GM12878 (cell line): ENCODE results near the gene KIAA1671. TPM values are rescaled to one million over a fixed set of nuclear protein-coding genes. Genes with fewer than 3 reads are reported as not detected.

ENCODE experiments used
- ATAC-seq: fragments of 200-7000 bp; cut with Tn5 transposase; 3 replicates; pipeline ENCODE4 v1.9.1; 2020; ENCODE audit warnings: mild to moderate bottlenecking, moderate library complexity
- BruUV-seq: library from RNA; stranded (reverse); fragments of 400-500 nt; replicated peaks from 2 replicates; lab custom pipeline; 2021; lab: Mats Ljungman, UMichigan
- CTCF ChIA-PET: fragments of 300-600 bp; sonication (Branson Sonifier 250); formaldehyde crosslinking; extraction: SDS; loops from one replicate; lab custom pipeline; 2021; ENCODE audit warnings: inconsistent platforms; lab: Yijun Ruan, JAX
- POLR2A ChIA-PET: fragments of 350-600 bp; formaldehyde crosslinking; extraction: SDS; loops from one replicate; lab custom pipeline; 2021; ENCODE audit warnings: inconsistent platforms; lab: Charles Lee
- RAD21 ChIA-PET: fragments of 300-600 bp; sonication (Branson Sonifier 250); formaldehyde crosslinking; loops from one replicate; lab custom pipeline; 2023; ENCODE audit warnings: antibody characterized with exemption; ENCODE audit not compliant: unreplicated experiment; lab: Charles Lee
- SMC1A ChIA-PET: fragments of 300-600 bp; sonication (Branson Sonifier 250); formaldehyde crosslinking; loops from one replicate; lab custom pipeline; 2023; ENCODE audit not compliant: unreplicated experiment, uncharacterized antibody; lab: Charles Lee
- DNase-seq: peaks from one replicate; pipeline ENCODE4 v3.0.0-alpha.2; 2011; ENCODE audit warnings: low read depth, low spot score
- FAIRE-seq: peaks from 3 replicates; lab custom pipeline; 2011; peaks lifted over from hg19 to GRCh38; lab: Jason Lieb, UNC
- H2AFZ ChIP-seq: 2 replicates; pipeline ENCODE4 v1.6.0; 2011; ENCODE audit warnings: low read depth, low read length, control low read depth; ENCODE audit not compliant: control insufficient read depth
- H3K27ac ChIP-seq: 2 replicates; pipeline ENCODE4 v1.5.1; 2011; ENCODE audit warnings: control low read depth; ENCODE audit not compliant: control insufficient read depth, insufficient read depth
- H3K27me3 ChIP-seq, 2 experiments: replicated peaks in 1 of 2; 2 replicates each; pipeline versions ENCODE4 v1.6.0 to v1.6.1; 2011; ENCODE audit warnings: low read length in 1 of 2; ENCODE audit not compliant: control insufficient read depth in 2 of 2, insufficient read depth in 2 of 2
- H3K36me3 ChIP-seq, 2 experiments: 2 replicates each; pipeline ENCODE4 v1.5.1; 2011; ENCODE audit warnings: low read length in 1 of 2; ENCODE audit not compliant: control insufficient read depth in 2 of 2, insufficient read depth in 2 of 2
- H3K4me1 ChIP-seq: 2 replicates; pipeline ENCODE4 v1.6.1; 2011; ENCODE audit warnings: mild to moderate bottlenecking, low read length, moderate library complexity, mixed read lengths; ENCODE audit not compliant: control insufficient read depth, insufficient read depth
- H3K4me2 ChIP-seq: 2 replicates; pipeline ENCODE4 v1.6.0; 2011; ENCODE audit warnings: control low read depth; ENCODE audit not compliant: control insufficient read depth, insufficient read depth
- H3K4me3 ChIP-seq: fragments of 200-600 bp; sonication (generic); 2 replicates; pipeline ENCODE4 v1.5.1; 2016
- H3K79me2 ChIP-seq: 2 replicates; pipeline ENCODE4 v1.6.0; 2011; ENCODE audit warnings: low read length; ENCODE audit not compliant: control insufficient read depth, insufficient read depth
- H3K9ac ChIP-seq: 2 replicates; pipeline ENCODE4 v1.8.0; 2011; ENCODE audit warnings: low read length, control low read depth, mixed read lengths; ENCODE audit not compliant: control insufficient read depth, insufficient read depth
- H3K9me3 ChIP-seq: replicated peaks from 3 replicates; pipeline ENCODE4 v1.5.1; 2011; ENCODE audit warnings: mild to moderate bottlenecking, low read length; ENCODE audit not compliant: control insufficient read depth, insufficient read depth
- H4K20me1 ChIP-seq: 2 replicates; pipeline ENCODE4 v1.6.0; 2011; ENCODE audit not compliant: control insufficient read depth, insufficient read depth
- BCL11A ChIP-seq: IDR thresholded peaks from 2 replicates; pipeline ENCODE4 v1.6.1; 2011; ENCODE audit warnings: low read depth, low read length
- CHD2 ChIP-seq: IDR thresholded peaks from 2 replicates; pipeline ENCODE4 v1.6.1; 2011; ENCODE audit warnings: low read depth, low read length, improper control_type of control experiment, borderline replicate concordance
- EGR1 ChIP-seq, 2 experiments: IDR thresholded peaks; 1 replicate in 1 of 2; 2 replicates in 1 of 2; pipeline ENCODE4 v1.6.1; 2011 to 2012; ENCODE audit warnings: low read depth in 2 of 2, low read length in 2 of 2, borderline replicate concordance in 1 of 2, mild to moderate bottlenecking in 1 of 2, moderate library complexity in 1 of 2
- ETV6 ChIP-seq, 2 experiments: fragments of 450-650 bp in 1 of 2; IDR thresholded peaks in 1 of 2; conservative IDR thresholded peaks in 1 of 2; 2 replicates each; pipeline ENCODE4 v1.6.1; 2014; ENCODE audit warnings: antibody characterized with exemption in 1 of 2, borderline replicate concordance in 1 of 2, low read depth in 1 of 2, mild to moderate bottlenecking in 1 of 2, moderate library complexity in 1 of 2
- HDGF ChIP-seq: fragments of 450-650 bp; IDR thresholded peaks from 2 replicates; pipeline ENCODE4 v1.6.1; 2016; ENCODE audit warnings: antibody characterized with exemption
- IKZF2 ChIP-seq, 2 experiments: fragments of 450-650 bp; IDR thresholded peaks; 2 replicates each; pipeline ENCODE4 v1.6.1; 2017; ENCODE audit warnings: mild to moderate bottlenecking in 2 of 2, moderate library complexity in 2 of 2
- IRF3 ChIP-seq: fragments of 450-650 bp; IDR thresholded peaks from 2 replicates; pipeline ENCODE4 v1.6.1; 2014; ENCODE audit warnings: mild to moderate bottlenecking
- NFXL1 ChIP-seq: fragments of 450-650 bp; IDR thresholded peaks from 2 replicates; pipeline ENCODE4 v1.6.1; 2017; ENCODE audit warnings: antibody characterized with exemption, mild to moderate bottlenecking, borderline replicate concordance
- PAX8 ChIP-seq: fragments of 450-650 bp; IDR thresholded peaks from 2 replicates; pipeline ENCODE4 v1.6.1; 2017; ENCODE audit warnings: mild to moderate bottlenecking, moderate library complexity
- RBBP5 ChIP-seq: fragments of 200-600 bp; sonication (generic); conservative IDR thresholded peaks from 2 replicates; pipeline ENCODE4 v1.6.1; 2016
- RUNX3 ChIP-seq: IDR thresholded peaks from 2 replicates; pipeline ENCODE4 v1.6.1; 2012; ENCODE audit warnings: low read length, inconsistent platforms
- WRNIP1 ChIP-seq: IDR thresholded peaks from 2 replicates; pipeline ENCODE4 v1.6.1; 2011; ENCODE audit warnings: low read depth, low read length, improper control_type of control experiment, borderline replicate concordance
- YY1 ChIP-seq: IDR thresholded peaks from 2 replicates; pipeline ENCODE4 v1.6.1; 2011; ENCODE audit warnings: low read depth, mild to moderate bottlenecking, low read length
- ZNF207 ChIP-seq: fragments of 450-650 bp; IDR thresholded peaks from 2 replicates; pipeline ENCODE4 v1.6.1; 2014; ENCODE audit warnings: antibody characterized with exemption, mild to moderate bottlenecking, borderline replicate concordance
- ZNF274 ChIP-seq: IDR thresholded peaks from one replicate; pipeline ENCODE4 v1.8.0; 2011; ENCODE audit not compliant: insufficient read length, insufficient read depth
- WGBS: methylation state at CpG from one replicate; pipeline ENCODE4 v1.1.6; 2016; ENCODE audit warnings: low lambda C conversion rate; ENCODE audit not compliant: insufficient replicate concordance, insufficient coverage; ENCODE audit errors: missing lambda C conversion rate; 5-methylcytosine and 5-hydroxymethylcytosine counted together
- in situ Hi-C: fragments of 300-500 bp; cut with MboI; formaldehyde crosslinking; loops from 9 replicates; pipeline ENCODE4 v1.14.3; 2018; ENCODE audit warnings: mixed read lengths
- intact Hi-C: fragments of 100-400 bp; cut with micrococcal nuclease; formaldehyde crosslinking; loops from one replicate; pipeline ENCODE4 v1.14.2; 2022; ENCODE audit not compliant: unreplicated experiment
- polyA plus RNA-seq, 11 experiments: library from polyadenylated mRNA; depleted of rRNA in 4 of 11; unstranded in 6 of 11; stranded (reverse) in 5 of 11; fragments of >200 nt; fragmentation: Nextera tagmentation in 4 of 11; fragmentation: Illumina TruSeq in 1 of 11; extraction: Ambion mirVana in 4 of 11; extraction: Trizol in 1 of 11; gene quantifications; 1 replicate in 1 of 11; 2 replicates in 10 of 11; pipeline versions ENCODE4 v1.2.1 to v1.2.3, GENCODE V29; 2011 to 2016; ENCODE audit warnings: inconsistent platforms in 2 of 11, missing spikeins in 2 of 11, low read depth in 1 of 11
- total RNA-seq, 4 experiments: library from RNA; depleted of rRNA in 3 of 4; stranded (reverse); fragments of >200 nt in 3 of 4; fragmentation: Illumina TruSeq in 1 of 4; extraction: Trizol in 1 of 4; gene quantifications; 2 replicates each; pipeline versions ENCODE4 v1.2.1 to v1.2.3, GENCODE V29; 2013 to 2021
- TF ChIP-seq, protein P1 (sequence below): fragments of 450-650 bp; conservative IDR thresholded peaks from 2 replicates; pipeline ENCODE4 v1.6.1; 2017; ENCODE audit warnings: mild to moderate bottlenecking, moderate library complexity
- TF ChIP-seq, protein P2 (sequence below): fragments of 450-650 bp; formaldehyde crosslinking; IDR thresholded peaks from 2 replicates; pipeline ENCODE4 v1.4.0; 2022; ENCODE audit warnings: mild to moderate bottlenecking, moderate library complexity

The KIAA1671 gene
- total and polyA plus RNA-seq, 10 of the 15 experiments (the other 5 are each of a cell fraction or from before 2014, with no cell fraction given): 0.05 to 2.7 (median 0.33) TPM

GRCh38 chr22:25109878-25110595 is 157.5 kb downstream of the KIAA1671 start:
- Histone ChIP-seq H3K9me3 (no peaks in the 10 kb centered on the region; the same call in 2 of the 3 replicates), H3K4me3 (no peak overlapping the region), H3K4me2 (no peak overlapping the region), H3K27ac (no peak overlapping the region), H3K27me3 (peaks cover 0 to 13% of the 10 kb centered on the region in 2 experiments; a peak in 3 of 4 replicates), H3K9ac (no peak overlapping the region), H4K20me1 (no peaks in the 10 kb centered on the region), H3K4me1 (no peaks in the 10 kb centered on the region), H3K79me2 (no peaks in the 10 kb centered on the region), H2AFZ (no peak overlapping the region), H3K36me3 (no peaks in the 10 kb centered on the region)
- ChIA-PET SMC1A (interaction anchor here (0.9 to 2.9 kb wide), 6 partner anchors 24 to 92 kb away, joined by 3 to 15 read pairs (median 6); no protein-coding TSS in a partner anchor), POLR2A (no interaction called here), CTCF (interaction anchor here (0.7 to 4.3 kb wide), 7 partner anchors 21 to 62 kb away, joined by 3 to 30 read pairs (median 11); no protein-coding TSS in a partner anchor), RAD21 (interaction anchor here (1.2 to 2.7 kb wide), 3 partner anchors 24 to 35 kb away, joined by 4 to 8 read pairs (median 5); no protein-coding TSS in a partner anchor)
- FAIRE-seq: no peak
- no peak for DNase-seq
- no peak for TF ChIP-seq ETV6 (conservative IDR thresholded peaks at IDR 0.05 in 1 of 2, IDR thresholded peaks at IDR 0.05 in 1 of 2; ENCODE audit: borderline replicate concordance in 1 of 2, low read depth in 1 of 2)
- no peak for TF ChIP-seq RBBP5
- no peak for TF ChIP-seq RUNX3
- no peak for TF ChIP-seq IRF3
- TF ChIP-seq NFXL1: no peak
- TF ChIP-seq, protein P1, sequence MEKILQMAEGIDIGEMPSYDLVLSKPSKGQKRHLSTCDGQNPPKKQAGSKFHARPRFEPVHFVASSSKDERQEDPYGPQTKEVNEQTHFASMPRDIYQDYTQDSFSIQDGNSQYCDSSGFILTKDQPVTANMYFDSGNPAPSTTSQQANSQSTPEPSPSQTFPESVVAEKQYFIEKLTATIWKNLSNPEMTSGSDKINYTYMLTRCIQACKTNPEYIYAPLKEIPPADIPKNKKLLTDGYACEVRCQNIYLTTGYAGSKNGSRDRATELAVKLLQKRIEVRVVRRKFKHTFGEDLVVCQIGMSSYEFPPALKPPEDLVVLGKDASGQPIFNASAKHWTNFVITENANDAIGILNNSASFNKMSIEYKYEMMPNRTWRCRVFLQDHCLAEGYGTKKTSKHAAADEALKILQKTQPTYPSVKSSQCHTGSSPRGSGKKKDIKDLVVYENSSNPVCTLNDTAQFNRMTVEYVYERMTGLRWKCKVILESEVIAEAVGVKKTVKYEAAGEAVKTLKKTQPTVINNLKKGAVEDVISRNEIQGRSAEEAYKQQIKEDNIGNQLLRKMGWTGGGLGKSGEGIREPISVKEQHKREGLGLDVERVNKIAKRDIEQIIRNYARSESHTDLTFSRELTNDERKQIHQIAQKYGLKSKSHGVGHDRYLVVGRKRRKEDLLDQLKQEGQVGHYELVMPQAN: no peak
- no peak for TF ChIP-seq CHD2
- no peak for TF ChIP-seq BCL11A
- no peak for TF ChIP-seq EGR1 (IDR thresholded peaks at IDR 0.05; ENCODE audit: borderline replicate concordance in 1 of 2, low read depth in 2 of 2, low read length in 2 of 2)
- TF ChIP-seq YY1: no peak
- no peak for TF ChIP-seq ZNF274
- no peak for TF ChIP-seq ZNF207
- TF ChIP-seq WRNIP1: no peak
- no peak for TF ChIP-seq HDGF
- TF ChIP-seq, protein P2, sequence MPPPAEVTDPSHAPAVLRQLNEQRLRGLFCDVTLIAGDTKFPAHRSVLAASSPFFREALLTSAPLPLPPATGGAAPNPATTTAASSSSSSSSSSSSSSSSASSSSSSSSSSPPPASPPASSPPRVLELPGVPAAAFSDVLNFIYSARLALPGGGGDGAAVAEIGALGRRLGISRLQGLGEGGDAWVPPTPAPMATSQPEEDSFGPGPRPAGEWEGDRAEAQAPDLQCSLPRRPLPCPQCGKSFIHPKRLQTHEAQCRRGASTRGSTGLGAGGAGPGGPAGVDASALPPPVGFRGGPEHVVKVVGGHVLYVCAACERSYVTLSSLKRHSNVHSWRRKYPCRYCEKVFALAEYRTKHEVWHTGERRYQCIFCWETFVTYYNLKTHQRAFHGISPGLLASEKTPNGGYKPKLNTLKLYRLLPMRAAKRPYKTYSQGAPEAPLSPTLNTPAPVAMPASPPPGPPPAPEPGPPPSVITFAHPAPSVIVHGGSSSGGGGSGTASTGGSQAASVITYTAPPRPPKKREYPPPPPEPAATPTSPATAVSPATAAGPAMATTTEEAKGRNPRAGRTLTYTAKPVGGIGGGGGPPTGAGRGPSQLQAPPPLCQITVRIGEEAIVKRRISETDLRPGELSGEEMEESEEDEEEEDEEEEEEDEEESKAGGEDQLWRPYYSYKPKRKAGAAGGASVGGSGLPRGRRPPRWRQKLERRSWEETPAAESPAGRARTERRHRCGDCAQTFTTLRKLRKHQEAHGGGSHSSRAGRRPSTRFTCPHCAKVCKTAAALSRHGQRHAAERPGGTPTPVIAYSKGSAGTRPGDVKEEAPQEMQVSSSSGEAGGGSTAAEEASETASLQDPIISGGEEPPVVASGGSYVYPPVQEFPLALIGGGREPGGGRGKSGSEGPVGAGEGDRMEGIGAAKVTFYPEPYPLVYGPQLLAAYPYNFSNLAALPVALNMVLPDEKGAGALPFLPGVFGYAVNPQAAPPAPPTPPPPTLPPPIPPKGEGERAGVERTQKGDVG: no peak
- no peak for TF ChIP-seq PAX8
- no peak for TF ChIP-seq IKZF2 (IDR thresholded peaks at IDR 0.05)
- no TSS peak for BruUV-seq
- in situ Hi-C loops: no loop called here
- intact Hi-C loops: no loop called here
- no peak for ATAC-seq
- WGBS: 36% methylated on average over 6 of the region's 6 CpGs
